SK-N-SH treated with all-trans-retinoic acid at 6 μM for 48 hours (cell line): ENCODE measurements around the gene PPP1R1B.

Source experiments
- ISL1 ChIP-seq: fragments of 250-450 bp; sonication (Bioruptor Pico); IDR thresholded peaks from 2 replicates; pipeline ENCODE4 v2.1.2; 2022; ENCODE audit warnings: mild to moderate bottlenecking, moderate library complexity
- PPARA ChIP-seq: fragments of 250-450 bp; sonication (Bioruptor Pico); IDR thresholded peaks from 2 replicates; pipeline ENCODE4 v1.5.0; 2020; ENCODE audit warnings: mild to moderate bottlenecking, borderline replicate concordance
- ZNF8 ChIP-seq: fragments of 450-650 bp; formaldehyde crosslinking; IDR thresholded peaks from 2 replicates; pipeline ENCODE4 v1.5.0; 2020; ENCODE audit warnings: mild to moderate bottlenecking, moderate library complexity
- TF ChIP-seq, protein P1 (sequence below): fragments of 250-450 bp; sonication (Bioruptor Pico); IDR thresholded peaks from 2 replicates; pipeline ENCODE4 v1.8.0; 2020; ENCODE audit warnings: mild to moderate bottlenecking, moderate library complexity, borderline replicate concordance

DNA sequence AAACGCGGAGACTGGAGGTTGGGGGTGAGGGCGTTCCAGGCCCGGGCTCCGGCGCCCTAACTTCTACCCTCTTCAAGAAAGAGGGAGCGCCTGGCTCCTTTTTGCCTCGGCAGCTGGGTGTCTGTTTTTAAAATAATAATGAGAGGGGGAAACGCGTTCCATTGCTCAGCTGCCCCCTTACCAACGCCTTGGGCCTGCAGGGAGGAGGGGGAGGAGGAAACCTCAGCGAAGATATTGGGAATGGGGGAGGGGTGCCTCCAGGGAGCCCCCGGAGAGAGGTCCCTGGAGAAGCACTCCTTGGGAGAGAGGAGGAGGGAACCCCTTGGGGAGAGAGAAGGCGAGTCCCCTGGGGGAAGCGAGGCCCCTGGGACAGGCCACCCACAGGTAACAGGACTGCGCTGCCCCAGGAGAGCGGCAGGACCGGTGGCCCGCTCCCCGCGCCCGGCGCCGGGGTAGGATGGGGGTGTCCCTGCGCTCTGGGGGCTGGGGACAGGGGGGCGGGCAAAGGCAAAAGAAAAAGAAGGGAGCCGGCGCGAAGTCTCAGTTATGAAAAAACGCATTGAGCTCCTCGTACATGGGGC lies 21.8 kb upstream of the PPP1R1B start:
- TF ChIP-seq PPARA (CRISPR knock-in tag): no peak
- TF ChIP-seq, protein P1, sequence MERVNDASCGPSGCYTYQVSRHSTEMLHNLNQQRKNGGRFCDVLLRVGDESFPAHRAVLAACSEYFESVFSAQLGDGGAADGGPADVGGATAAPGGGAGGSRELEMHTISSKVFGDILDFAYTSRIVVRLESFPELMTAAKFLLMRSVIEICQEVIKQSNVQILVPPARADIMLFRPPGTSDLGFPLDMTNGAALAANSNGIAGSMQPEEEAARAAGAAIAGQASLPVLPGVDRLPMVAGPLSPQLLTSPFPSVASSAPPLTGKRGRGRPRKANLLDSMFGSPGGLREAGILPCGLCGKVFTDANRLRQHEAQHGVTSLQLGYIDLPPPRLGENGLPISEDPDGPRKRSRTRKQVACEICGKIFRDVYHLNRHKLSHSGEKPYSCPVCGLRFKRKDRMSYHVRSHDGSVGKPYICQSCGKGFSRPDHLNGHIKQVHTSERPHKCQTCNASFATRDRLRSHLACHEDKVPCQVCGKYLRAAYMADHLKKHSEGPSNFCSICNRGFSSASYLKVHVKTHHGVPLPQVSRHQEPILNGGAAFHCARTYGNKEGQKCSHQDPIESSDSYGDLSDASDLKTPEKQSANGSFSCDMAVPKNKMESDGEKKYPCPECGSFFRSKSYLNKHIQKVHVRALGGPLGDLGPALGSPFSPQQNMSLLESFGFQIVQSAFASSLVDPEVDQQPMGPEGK (CRISPR knock-in tag): no peak
- TF ChIP-seq ZNF8 (CRISPR knock-in tag): no peak
- TF ChIP-seq ISL1 (CRISPR knock-in tag): no peak
